Activated CD8-positive, alpha-beta memory T cell treated with anti-CD3 and anti-CD28 coated beads for 24 hours (primary cell): ENCODE measurements around the gene IMPG2.

Experiments used
- DNase-seq: peaks from one replicate; pipeline ENCODE4 v3.0.0-alpha.2; 2020

The IMPG2 gene

GRCh38 chr3:101230618-101231017 is 89.8 kb downstream of the IMPG2 start:
- no peak for DNase-seq

- no peak for DNase-seq
These were observed 90.7 kb downstream of the IMPG2 start for GRCh38 chr3:101229681-101230080.

GRCh38 chr3:101228441-101228840 is 91.9 kb downstream of the IMPG2 start:
- no peak for DNase-seq

- DNase-seq, result no peak
These were observed 95.6 kb downstream of the IMPG2 start for GRCh38 chr3:101224739-101225138.

DNA sequence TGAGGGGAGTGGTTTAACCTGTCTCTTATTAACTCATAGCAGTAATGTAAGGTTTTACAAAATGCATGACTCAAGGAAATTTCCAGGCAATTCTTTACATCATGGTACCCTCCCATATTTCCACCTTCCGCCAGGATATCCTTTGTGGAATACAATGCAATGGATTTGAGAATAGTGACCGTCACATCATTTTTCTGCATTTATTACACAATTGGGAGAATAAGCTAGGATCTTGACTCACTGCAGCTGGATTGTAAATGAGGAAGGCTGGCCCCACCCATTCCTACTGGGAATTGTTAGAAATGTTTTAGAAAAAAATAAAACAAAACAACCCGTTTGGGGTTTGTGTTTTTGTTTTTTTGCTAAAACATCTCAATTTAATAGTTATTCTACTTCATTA is 97.4 kb downstream of the IMPG2 start:
- no peak for DNase-seq

GRCh38 chr3:101219842-101220560 is 100.4 kb downstream of the IMPG2 start:
- no peak for DNase-seq

DNA sequence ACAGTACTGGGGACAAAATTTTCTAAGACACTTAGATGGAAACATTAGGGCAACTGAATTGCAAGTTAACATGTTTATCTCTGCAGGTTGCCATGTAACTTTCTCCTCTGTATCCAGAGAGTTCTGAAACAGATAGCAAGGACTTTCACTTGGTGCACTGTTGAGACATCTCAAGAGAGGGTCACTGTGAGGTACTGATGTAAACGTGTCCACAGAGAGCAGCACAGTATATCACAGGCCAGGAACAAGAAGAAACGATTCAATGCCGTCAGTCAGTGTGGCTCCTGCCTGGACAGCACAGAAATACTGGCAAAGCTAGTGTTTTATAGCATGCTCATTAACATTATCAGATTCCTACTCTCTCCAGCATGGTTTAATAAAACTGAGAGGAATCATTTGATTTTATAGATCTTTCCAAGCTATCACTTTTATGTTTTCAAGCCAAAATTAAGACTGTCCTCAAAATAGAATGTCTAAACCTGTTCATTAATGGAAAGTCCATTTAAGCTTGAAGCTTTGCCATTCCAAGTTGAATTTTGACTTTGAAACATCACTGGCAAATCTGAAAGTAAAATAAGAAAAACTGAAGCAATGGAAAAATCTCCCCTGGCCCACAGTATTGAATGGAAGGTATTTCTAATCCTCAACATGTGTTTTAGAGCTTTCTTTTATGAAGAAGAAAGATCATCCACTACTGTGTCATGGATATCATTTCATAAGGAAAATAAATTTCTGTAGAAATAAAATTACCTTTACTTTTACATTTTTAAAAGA is 102.7 kb downstream of the IMPG2 start:
- no peak for DNase-seq

DNA sequence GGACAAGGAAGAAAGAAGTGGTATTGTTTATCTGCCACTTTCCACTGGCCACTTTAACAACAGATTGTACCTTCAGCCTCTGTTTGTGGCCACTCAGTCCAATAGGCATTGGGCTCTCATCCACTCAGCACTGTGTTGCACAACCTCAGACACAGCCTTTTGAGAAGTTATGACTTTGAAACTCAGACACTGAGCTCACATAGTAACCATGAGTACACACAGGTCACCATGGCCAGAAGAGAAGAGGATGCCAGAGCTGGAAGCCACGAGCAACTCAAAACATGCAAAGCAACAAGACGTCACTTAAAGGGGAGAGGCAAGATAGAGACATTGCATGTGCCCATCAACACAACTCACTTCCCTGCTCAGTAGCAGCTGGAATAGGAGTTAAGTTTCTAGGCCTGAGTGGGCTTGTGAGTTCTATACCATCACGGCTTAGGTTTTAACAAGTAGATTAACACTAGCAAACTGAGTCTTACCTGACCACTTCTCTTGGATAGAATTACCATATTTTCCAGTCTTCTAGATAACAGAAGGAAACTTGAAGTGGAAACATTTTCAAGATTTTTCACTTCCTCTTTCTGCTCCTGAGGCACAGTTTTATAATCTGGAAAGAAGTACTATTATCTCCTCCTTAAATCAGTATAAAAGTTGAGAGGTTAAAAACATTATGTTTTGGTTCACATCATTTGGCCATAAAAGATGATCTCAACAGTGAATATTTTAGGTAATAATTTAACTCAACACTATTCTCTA is 103.5 kb downstream of the IMPG2 start:
- no peak for DNase-seq

DNA sequence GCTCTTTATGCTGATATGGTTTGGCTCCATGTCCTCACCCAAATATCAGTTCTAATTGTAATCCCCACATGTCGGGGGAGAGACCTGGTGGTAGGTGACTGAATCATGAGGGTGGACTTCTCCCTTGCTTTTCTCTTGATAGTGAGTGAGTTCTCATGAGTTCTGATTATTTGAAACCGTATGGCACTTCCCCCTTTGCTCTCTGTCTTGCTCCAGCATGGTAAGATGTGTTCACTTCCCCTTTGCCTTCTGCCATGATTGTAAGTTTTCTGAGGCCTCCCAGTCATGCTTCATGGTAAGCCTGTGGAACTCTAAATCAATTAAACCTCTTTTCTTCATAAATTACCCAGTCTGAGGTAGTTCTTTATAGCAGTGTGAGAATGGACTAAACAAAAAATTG is 107.6 kb downstream of the IMPG2 start:
- DNase-seq, result no peak

GRCh38 chr3:101204246-101204645 is 116.1 kb downstream of the IMPG2 start:
- no peak for DNase-seq

GRCh38 chr3:101203411-101203810 is 117.0 kb downstream of the IMPG2 start:
- DNase-seq, result no peak

- no peak for DNase-seq
These were observed 117.7 kb downstream of the IMPG2 start for GRCh38 chr3:101202640-101203039.

- DNase-seq, result no peak
These were observed 119.9 kb downstream of the IMPG2 start for GRCh38 chr3:101200461-101200860.

DNA sequence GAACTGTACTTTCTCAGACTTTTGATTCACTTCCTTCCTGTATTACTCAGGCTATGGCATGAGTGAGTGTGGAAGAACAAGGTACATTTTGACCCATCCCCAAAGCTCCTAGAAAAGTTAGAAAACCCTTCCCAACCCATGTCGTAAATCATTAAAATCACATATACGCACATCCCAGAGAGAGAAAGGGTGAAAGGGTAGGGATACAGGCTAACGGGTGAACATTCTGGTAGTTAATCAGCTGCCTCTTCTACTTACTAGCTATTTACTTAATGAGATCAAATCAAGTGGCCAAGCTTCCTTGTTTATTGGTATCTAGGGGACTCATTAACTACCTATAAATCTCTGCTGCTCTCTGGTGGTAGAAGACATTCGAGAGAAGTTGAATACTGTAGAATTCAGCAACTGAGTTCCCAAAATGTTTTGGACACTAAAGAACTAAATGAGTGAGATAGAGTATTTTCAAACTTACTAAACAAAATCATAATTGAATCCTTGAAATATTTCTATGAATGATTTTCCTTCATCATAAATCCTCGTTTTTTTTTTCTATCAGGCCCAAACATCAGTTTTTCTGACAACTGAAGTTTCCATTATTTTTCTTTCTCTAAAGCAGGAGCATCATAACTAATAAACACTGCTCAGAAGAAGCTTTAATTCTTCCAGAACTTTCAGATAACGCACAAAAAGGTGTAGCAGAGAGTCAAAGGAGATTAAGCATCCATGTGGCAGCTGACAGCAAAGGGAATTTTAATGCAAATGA is 124.2 kb downstream of the IMPG2 start:
- DNase-seq, result no peak

DNA sequence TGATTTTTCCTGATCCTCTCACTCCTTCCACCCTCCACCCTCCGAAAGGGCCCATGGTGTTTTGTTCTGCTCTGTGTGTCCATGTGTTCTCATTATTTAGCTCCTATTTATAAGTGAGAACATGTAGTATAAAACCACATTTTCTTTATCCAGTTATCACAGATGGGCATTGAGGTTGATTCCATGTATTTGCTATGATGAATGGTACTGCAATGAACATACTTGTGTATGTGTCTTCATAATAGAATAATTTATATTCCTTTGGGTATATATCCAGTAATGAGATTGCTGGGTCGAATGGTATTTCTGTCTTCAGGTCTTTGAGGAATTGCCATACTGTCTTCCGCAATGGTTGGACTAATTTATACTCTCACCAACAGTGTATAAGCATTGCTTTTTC is 126.0 kb downstream of the IMPG2 start:
- no peak for DNase-seq

- no peak for DNase-seq
These were observed 126.4 kb downstream of the IMPG2 start for GRCh38 chr3:101193957-101194356.

- DNase-seq, result no peak
These were observed 130.6 kb downstream of the IMPG2 start for GRCh38 chr3:101189796-101190195.

GRCh38 chr3:101189176-101189575 is 131.2 kb downstream of the IMPG2 start:
- DNase-seq, result no peak

- DNase-seq, result no peak
These were observed 135.0 kb downstream of the IMPG2 start for GRCh38 chr3:101185341-101185740.

GRCh38 chr3:101184111-101184510 is 136.3 kb downstream of the IMPG2 start:
- no peak for DNase-seq

DNA sequence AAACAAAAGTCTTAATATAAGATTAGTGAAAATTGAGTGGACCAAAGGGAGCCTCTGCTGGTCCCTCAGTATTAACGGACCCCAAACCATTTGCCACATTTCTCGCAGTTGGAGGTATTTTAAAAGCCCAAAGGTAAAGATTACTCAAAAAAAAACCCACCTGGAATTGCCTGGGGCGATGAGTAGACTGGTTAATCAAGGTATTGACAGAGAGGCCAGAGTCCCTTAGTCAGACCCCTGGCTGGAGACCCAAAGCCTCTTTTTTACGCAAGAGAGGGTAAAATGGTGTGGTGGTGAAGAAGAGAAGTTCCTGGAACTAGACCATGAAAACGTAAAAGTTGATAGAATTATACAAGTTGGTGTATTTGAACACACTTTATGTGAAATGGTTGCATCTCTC is 137.2 kb downstream of the IMPG2 start:
- DNase-seq, result no peak

- no peak for DNase-seq
These were observed 137.6 kb downstream of the IMPG2 start for GRCh38 chr3:101182734-101183133.

DNA sequence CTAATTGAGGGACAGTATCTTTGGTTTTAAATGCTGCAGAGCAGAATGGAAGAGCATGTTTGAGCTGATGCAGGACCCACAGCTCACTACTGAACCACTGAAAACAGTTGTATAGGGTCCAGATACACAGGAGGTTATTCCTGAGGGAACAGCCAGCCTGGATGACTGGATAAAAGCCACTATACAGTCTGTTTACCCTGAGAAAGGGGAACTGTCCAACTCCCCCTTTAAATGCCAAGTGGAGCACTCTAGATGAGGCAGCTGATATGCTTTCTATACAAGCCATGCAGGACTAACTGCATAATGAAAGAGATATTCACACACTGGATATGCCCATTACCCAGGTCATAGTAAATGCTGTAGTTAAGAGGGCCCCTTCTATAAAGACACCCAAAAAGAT is 138.6 kb downstream of the IMPG2 start:
- DNase-seq, result no peak
